ENCODE data around the gene IMMP2L.

The IMMP2L gene

GRCh38 chr7:110771717-110772116 is 790.6 kb downstream of the IMMP2L start:
- DNase-seq (ENCODE audit: low read depth in 3 of 3, low spot score in 1 of 3) = no peak

- DNase-seq (ENCODE audit: low read depth in 3 of 3, low spot score in 1 of 3) = no peak
Measured at GRCh38 chr7:110767550-110768110, 794.7 kb downstream of the IMMP2L start.

GRCh38 chr7:110766864-110767263 is 795.4 kb downstream of the IMMP2L start:
- DNase-seq (ENCODE audit: low read depth in 3 of 3, low spot score in 1 of 3) = no peak

DNA sequence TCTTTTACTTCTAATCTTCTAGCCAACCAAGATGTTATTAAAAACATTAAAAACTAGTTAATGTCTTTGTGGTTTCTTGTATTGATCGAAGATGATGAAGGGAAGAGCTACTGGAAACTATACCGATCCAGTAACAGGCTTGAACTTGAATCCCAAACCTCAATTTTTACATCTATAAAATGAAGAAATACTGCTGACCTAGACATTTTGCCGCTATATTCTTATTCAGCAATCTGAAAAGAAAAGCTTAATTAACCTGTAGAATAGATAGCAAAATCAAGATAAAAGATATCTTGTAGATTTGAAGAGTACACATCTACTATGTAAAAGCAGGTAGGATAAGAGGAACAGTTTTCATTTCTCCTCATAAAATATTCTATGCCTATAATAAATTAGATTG is 797.4 kb downstream of the IMMP2L start:
- DNase-seq (ENCODE audit: low read depth in 3 of 3, low spot score in 1 of 3) = no peak

- no peak for DNase-seq (ENCODE audit: low read depth in 3 of 3, low spot score in 1 of 3)
Measured at GRCh38 chr7:110762546-110763225, 799.6 kb downstream of the IMMP2L start.

DNA sequence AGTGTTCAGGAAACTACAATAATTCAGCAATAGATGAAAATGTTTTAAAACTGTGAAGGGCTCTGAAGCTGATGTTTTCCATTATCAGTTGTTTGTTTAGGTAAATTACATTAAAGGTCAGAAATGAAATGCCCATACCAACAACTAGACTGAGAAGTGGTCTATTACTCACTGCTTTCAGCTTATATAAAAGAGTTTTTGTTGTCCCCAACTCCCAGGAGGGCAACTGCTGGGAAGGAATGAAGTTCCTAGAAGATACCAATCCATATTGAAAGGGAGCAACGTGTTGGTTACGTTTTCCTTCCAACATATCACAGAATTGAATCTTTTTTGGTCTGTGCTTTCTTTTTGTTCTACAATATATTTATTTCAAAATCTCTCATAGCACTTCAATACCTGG is 802.0 kb downstream of the IMMP2L start:
- DNase-seq (ENCODE audit: low read depth in 3 of 3, low spot score in 1 of 3) = no peak

DNA sequence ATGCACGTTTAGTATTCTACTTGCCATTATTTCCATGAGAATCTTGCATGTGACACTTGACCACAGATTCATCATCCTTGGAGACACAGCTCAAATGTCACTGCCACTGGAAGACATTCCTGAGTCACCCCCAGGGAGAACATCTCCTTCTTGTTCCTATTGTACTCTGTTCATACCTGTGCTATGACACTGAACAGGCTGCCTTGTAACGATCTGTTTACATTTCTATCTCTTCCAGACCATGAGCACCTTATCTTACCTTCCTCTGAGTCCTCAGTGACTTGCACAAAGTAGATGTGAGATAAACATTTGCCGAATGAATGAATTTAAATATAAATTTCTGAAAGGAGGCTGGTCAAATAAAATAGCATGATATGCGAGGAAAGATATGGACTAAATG is 803.2 kb downstream of the IMMP2L start:
- DNase-seq (ENCODE audit: low read depth in 3 of 3, low spot score in 1 of 3) = no peak

DNA sequence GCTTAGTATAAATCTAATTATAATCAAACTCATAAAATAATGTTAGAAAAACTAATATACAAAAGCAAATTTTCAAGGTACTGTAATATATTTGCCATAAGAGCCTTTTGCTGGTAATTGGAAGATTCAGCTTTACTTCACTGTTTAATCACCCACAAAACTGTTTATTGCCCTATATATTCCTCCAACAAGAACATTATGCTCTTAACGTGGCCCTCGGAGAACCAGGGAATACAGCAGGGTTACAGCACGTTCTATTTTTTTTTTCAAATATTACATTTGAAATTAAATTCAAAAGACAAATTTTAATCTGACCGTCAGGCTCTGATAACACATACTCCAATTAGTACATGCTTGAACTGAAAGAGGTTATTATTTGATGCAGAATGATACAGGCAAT is 807.6 kb downstream of the IMMP2L start:
- DNase-seq (ENCODE audit: low read depth in 3 of 3, low spot score in 1 of 3) = no peak

- no peak for DNase-seq (ENCODE audit: low read depth in 3 of 3, low spot score in 1 of 3)
Measured at GRCh38 chr7:110750931-110751605, 811.2 kb downstream of the IMMP2L start.

GRCh38 chr7:110733221-110733620 is 829.1 kb downstream of the IMMP2L start:
- DNase-seq (ENCODE audit: low read depth in 3 of 3, low spot score in 1 of 3) = no peak

- no peak for DNase-seq (ENCODE audit: low read depth in 3 of 3, low spot score in 1 of 3)
Measured at GRCh38 chr7:110724811-110725210, 837.5 kb downstream of the IMMP2L start.

DNA sequence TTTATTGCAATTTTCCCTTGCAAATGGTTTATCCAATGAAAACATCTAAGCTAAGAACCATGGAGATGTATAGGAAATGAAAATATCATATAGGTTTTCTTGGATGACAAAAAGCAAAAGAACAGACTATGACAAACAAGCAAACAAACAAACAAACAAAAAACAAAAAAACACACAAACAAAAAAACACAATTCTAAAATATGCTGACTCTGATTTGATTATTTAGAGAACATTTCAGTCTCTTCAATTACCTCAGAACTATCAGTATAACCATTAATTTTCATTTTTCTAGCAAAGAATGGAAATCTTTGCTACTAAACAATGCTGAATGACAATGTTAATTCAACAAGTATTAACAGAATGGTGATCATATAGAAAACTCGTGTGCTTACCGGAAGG is 840.9 kb downstream of the IMMP2L start:
- no peak for DNase-seq (ENCODE audit: low read depth in 3 of 3, low spot score in 1 of 3)

DNA sequence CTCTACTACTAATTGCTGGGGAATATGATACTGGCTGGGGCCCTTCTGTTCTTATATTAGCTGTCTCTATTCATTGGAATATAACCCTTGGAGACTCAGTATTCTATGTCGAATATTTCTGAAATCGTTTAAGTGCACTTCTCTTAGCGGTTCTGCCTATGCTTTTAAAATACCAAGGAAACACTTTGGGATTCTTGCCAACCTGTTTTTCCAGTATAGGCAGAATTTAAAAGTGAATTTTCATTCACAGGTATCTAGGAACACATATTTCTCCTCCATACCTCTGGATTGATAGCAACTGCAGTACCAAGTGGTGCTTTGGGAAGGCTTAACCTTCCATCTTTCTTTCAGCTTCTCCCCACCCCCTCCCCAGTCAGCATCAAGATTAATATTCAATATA is 841.7 kb downstream of the IMMP2L start:
- no peak for DNase-seq (ENCODE audit: low read depth in 3 of 3, low spot score in 1 of 3)

DNA sequence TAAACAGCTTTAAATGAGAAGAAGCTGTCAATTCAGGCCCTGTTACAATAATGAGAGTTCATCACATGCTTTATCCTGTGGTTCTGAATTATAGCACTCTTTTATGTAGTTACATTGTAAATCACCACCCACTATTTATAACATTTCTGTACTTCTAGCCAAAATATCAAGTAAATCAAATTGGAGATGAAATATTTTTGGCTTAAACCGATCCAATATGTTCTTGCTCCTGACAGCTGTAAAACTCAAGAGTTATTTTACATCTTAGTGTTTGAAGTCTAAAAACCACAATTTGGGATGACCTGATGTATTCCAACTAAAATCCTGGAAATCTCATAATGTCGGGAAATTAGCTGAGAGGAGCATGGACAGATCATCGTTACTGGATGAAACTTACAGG is 842.6 kb downstream of the IMMP2L start:
- DNase-seq (ENCODE audit: low read depth in 3 of 3, low spot score in 1 of 3) = no peak

DNA sequence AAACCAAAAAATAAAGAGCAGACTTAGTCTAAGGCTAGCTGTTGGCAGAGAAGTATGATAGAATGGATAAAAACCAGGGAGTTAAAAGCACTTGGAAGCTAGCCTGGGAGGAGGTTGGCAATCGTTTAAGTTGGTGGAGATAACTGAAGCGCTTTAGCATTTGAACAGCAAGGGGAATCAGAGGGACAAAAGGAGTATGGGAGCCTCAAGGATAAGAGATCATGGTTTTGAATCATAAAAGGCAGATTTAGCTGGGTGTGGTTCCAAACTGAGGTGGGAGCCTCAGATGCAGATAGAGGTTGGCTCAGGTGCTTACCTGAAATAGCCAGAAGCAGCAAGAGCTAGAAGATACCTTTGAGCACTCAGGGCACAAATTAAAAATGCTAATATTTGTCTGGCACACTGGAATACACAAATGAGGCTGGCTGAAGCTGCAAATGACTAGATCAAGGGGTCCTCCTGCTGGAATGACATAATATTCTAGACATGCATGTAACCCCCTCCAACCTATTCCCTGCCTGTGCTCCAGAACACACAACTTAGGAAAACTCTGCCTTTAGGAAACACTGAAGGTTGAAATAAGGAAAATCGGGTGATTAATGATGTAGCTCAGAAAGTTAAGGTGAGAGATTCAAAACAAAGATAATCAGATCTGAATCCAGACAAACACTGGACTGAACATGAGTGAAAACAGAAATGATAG is 843.6 kb downstream of the IMMP2L start:
- DNase-seq (ENCODE audit: low read depth in 3 of 3, low spot score in 1 of 3) = no peak

DNA sequence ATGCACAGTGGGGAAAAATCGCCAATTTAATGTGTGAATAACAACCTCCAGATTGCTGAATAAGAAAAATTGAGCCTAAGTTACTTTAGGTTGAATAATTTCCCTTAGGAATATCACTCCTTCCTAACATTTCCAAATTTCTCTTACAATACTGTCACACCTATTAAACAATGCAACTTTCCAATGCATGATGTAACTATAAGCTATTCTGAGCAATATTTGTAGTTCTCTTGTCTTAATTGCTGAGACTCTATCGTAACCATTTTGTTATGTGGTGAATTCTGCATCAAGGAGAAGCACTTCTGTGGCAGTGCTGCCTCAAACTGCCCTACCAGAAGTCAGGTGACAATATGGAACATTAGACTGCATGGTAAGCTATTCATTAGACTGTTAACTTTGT is 858.1 kb downstream of the IMMP2L start:
- no peak for DNase-seq (ENCODE audit: low read depth in 3 of 3, low spot score in 1 of 3)

DNA sequence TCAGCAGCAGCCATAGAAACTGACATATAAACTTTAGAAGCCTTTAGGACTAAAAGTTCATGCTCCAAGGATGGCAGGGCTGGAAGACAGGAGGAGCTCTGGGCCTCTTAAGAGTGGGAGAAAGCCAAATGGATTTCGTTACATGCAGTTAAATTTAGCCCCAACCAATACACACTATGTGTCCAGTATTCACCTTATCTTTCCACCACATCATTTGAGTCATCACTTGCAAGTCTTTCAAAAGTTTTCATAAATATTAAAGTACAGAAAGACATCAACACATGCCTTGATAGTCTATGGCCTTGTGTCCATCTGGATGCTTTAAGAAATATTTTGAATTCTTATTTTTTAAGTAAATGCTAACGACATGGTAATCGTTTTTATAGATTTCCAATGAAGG is 863.7 kb downstream of the IMMP2L start:
- no peak for DNase-seq (ENCODE audit: low read depth in 3 of 3, low spot score in 1 of 3)

DNA sequence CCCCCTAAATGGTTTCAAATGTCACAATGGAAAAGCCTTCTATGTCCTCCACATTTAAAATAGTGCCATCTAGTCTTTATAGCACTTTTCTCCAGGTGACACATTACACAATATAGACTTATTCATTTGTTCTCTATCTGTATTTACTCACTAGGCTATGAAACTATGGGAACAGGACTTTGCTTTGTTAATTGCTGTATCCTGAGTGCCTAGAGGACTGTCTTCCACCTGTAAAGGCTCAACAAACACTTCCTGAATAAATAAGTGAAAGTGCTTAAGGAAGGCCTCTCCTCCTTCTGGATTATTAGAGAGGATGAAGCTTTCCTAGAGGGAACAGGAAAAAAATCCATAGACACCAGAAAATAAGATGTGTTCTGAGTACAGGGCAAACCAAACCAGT is 868.9 kb downstream of the IMMP2L start:
- DNase-seq (ENCODE audit: low read depth in 3 of 3, low spot score in 1 of 3) = no peak

GRCh38 chr7:110688908-110689307 is 873.4 kb downstream of the IMMP2L start:
- no peak for DNase-seq (ENCODE audit: low read depth in 3 of 3, low spot score in 1 of 3)

- DNase-seq (ENCODE audit: low read depth in 3 of 3, low spot score in 1 of 3) = no peak
Measured at GRCh38 chr7:110685899-110686298, 876.4 kb downstream of the IMMP2L start.

GRCh38 chr7:110681941-110682340 is 880.4 kb downstream of the IMMP2L start:
- DNase-seq (ENCODE audit: low read depth in 3 of 3, low spot score in 1 of 3) = no peak

GRCh38 chr7:110677405-110677804 is 884.9 kb downstream of the IMMP2L start:
- no peak for DNase-seq (ENCODE audit: low read depth in 3 of 3, low spot score in 1 of 3)
